GM18526 (cell line): ENCODE measurements around the gene KRTAP9-3.
"Not testable (repeated sequence)": the region's sequence is repeated elsewhere in the genome, so short reads cannot be mapped to it uniquely, and the experiment has no call there.

Experiments used
- POLR2A ChIP-seq: IDR thresholded peaks from 3 replicates; pipeline ENCODE4 v1.6.1; 2011; ENCODE audit not compliant: insufficient read length; ENCODE audit errors: extremely low read depth

KRTAP9-3 gene, protein sequence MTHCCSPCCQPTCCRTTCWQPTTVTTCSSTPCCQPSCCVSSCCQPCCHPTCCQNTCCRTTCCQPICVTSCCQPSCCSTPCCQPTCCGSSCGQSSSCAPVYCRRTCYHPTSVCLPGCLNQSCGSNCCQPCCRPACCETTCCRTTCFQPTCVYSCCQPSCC

DNA sequence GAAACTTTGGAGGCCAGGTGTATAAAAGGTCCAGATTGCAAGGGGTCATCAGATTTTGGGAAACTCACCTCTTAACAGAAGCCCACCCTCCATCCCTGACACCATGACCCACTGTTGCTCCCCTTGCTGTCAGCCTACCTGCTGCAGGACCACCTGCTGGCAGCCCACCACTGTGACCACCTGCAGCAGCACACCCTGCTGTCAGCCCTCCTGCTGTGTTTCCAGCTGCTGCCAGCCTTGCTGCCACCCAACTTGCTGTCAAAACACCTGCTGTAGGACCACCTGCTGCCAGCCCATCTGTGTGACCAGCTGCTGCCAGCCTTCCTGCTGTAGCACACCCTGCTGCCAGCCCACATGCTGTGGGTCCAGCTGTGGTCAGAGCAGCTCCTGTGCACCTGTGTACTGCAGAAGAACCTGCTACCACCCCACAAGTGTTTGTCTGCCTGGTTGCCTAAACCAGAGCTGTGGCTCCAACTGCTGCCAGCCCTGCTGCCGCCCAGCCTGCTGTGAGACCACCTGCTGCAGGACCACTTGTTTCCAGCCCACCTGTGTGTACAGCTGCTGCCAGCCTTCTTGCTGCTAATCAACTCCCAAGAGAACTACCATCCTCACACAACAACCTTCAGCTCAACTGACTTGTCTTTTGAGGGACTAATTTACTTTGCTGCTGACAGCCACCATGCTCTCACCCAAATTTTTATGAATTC lies at the start of gene KRTAP9-3:
KRTAP9-3 (plus strand) TSS at position 51 of the 707 bp plus-strand sequence; CDS start at position 104, 53 bp downstream.
- not testable (repeated sequence) for TF ChIP-seq POLR2A

DNA sequence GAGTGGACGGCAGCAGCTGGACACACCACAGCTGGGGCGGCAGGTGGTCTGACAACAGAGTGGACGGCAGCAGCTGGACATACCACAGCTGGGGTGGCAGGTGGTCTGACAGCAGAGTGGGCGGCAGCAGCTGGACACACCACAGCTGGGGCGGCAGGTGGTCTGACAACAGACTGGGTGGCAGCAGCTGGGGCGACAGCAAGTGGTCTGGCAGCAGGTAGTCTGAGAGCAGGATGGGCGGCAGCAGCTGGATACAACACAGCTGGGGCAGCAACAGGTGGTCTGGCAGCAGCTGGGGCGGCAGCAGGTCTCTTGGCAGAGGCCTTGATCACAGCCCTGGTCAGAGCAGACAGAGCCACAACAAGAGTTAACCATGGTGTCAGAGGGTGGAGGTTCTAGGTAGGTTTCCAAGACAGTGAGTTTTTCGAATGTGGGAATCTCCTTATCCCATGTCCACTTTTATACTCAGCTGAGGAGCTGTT lies 47.7 kb upstream of the KRTAP9-3 start, which contains the start of gene KRTAP4-1:
KRTAP4-1 (minus strand) TSS at position 432 of the 482 bp plus-strand sequence; CDS start at position 375, 57 bp downstream.
- no peak for TF ChIP-seq POLR2A

DNA sequence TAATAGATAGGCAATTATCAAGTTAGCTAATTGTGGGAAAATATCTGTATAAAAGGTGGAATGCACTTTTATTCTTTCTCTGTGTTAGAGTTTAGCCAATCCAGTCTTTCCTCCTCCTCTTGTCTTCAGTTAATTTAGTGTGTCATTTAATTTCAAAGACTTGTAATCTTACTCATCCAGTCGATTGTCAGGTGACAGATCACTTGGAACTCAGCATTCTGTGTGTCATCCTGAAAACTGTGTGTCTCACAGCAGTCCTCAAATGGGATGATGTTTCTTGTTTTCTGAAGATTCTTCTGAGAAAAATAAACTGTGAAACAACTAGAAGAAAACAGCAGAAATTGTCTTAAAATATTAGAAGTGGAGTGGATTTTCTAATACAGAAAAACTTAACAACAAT lies 47.2 kb upstream of the KRTAP9-3 start:
- TF ChIP-seq POLR2A, result no peak

GRCh38 chr17:41186872-41187271 lies 45.4 kb upstream of the KRTAP9-3 start:
- TF ChIP-seq POLR2A, result no peak

DNA sequence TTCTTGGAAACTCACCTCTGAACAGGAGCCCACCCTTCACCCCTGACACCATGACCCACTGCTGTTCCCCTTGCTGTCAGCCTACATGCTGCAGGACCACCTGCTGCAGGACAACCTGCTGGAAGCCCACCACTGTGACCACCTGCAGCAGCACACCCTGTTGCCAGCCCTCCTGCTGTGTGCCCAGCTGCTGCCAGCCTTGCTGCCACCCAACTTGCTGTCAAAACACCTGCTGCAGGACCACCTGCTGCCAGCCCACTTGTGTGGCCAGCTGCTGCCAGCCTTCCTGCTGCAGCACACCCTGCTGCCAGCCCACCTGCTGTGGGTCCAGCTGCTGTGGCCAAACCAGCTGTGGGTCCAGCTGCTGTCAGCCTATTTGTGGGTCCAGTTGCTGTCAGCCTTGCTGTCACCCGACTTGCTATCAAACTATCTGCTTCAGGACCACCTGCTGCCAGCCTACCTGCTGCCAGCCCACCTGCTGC lies 42.4 kb upstream of the KRTAP9-3 start, which contains the start of gene KRTAP9-1:
KRTAP9-1 (plus strand) TSS at position 51 of the 482 bp plus-strand sequence; CDS start at position 51, 0 bp downstream.
- not testable (repeated sequence) for TF ChIP-seq POLR2A

DNA sequence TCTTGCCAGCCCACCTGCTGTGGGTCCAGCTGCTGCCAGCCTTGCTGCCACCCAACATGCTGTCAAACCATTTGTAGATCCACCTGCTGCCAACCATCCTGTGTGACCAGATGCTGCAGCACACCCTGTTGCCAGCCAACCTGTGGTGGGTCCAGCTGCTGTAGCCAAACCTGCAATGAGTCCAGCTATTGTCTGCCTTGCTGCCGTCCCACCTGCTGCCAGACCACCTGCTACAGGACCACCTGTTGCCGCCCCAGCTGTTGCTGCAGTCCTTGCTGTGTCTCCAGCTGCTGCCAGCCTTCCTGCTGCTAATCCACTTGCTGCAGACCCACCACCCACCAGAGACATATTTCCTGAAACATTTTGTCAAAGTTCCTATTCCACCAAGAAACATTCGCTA lies 41.9 kb upstream of the KRTAP9-3 start:
- no peak for TF ChIP-seq POLR2A

- no peak for TF ChIP-seq POLR2A
Measured at GRCh38 chr17:41196068-41196467, 36.2 kb upstream of the KRTAP9-3 start.

DNA sequence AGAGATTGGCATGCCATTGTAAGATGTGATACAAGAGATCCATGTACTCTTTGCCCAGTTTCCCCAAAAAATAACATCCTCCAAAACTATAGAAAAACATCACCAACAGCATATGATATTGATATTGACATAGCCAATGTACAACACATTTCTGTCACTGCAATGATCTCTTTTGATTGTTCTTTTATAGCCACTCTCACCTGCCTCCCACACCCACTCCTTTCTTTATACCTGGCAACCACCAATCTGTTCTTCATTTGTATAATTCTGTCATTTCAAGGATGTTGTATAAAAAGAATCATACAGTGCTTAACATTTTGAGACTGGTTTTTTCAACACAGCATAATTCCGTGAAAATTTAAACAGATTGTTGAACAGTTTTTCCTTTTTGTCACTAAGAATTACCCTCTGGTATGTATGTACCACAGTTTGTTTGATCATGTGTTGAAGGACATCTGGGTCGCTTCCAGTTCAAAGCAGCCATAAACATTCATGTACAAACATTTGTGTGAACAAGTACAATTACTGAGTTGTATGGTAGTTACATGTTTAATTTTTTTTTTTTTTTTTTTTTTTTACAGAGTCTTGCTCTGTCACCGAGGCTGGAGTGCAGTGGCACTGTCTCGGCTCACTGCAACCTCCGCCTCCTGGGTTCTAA lies 32.7 kb upstream of the KRTAP9-3 start:
- TF ChIP-seq POLR2A, result no peak

- TF ChIP-seq POLR2A, result no peak
Measured at GRCh38 chr17:41211845-41212466, 20.3 kb upstream of the KRTAP9-3 start.

GRCh38 chr17:41212524-41213169 lies 19.6 kb upstream of the KRTAP9-3 start:
- TF ChIP-seq POLR2A, result no peak

DNA sequence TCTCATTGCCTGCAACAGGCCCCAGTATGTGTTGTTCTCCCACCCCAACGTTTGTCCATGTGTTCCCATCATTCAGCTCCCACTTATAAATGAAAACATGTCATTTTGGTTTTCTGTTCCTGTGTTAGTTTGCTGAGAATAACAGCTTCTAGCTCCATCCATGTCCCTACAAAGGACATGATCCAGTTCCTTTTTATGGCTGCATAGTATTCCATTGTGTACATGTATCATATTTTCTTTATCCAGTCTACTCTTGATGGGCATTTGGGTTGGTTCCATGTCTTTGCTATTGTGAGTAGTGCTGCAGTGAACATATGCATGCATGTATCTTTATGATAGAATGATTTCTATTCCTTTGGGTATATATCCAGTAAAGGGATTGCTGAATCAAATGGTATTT lies 16.6 kb upstream of the KRTAP9-3 start:
- no peak for TF ChIP-seq POLR2A

DNA sequence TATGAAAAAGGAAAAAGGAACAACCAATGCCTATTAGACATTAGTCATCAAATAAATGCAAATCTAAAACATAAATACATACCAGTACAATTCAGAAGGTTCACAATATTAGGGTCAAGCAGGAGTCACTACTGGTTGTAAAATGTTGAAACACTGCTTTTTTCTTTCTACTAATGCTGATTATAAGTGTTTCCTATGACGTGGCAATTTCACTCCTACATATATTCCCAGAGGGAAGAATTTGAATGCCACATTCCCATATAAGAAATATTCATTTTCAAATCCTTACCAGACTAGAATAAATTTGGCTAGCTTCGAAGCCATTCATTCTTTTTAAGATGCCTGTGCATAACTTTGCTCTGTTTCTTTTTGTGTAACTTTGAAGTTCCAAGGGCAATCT lies 8.4 kb upstream of the KRTAP9-3 start:
- TF ChIP-seq POLR2A, result no peak

DNA sequence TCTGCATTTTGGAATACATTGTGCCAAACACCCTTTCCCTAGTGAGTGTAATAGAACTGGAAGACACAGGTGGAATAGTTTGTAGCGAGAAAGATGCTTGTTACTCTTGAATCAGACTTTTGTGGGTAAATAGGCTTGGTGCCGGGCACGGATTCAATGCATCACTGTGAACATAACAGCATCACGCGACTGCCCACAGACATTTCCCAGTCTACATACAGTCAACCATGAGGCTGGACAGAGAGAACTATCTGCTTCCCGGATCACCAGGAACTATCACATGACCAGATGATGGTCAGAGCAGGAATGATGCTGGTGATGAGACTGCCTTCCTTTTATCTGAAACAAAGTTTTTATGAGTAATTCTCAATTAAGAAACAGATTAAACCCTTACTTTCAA lies 6.2 kb upstream of the KRTAP9-3 start:
- TF ChIP-seq POLR2A, result no peak

DNA sequence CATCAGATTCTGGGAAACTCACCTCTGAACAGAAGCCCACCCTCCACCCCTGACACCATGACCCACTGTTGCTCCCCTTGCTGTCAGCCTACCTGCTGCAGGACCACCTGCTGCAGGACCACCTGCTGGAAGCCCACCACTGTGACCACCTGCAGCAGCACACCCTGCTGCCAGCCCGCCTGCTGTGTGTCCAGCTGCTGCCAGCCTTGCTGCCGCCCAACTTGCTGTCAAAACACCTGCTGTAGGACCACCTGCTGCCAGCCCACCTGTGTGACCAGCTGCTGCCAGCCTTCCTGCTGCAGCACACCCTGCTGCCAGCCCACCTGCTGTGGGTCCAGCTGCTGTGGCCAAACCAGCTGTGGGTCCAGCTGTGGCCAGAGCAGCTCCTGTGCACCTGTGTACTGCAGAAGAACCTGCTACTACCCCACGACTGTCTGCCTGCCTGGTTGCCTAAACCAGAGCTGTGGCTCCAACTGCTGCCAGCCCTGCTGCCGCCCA lies 5.6 kb upstream of the KRTAP9-3 start, which contains the start of gene KRTAP9-2:
KRTAP9-2 (plus strand) TSS at position 51 of the 498 bp plus-strand sequence; CDS start at position 58, 7 bp downstream.
- TF ChIP-seq POLR2A, result not testable (repeated sequence)
